Bone marrow (tissue), 2 donors: ENCODE measurements around the gene CPNE7.

Source experiments
- DNase-seq, 2 donors: peaks; one replicate each; lab custom pipeline; 2025; lab: John Stamatoyannopoulos, UW

CPNE7 gene

GRCh38 chr16:89602952-89603590 lies 27.5 kb downstream of the CPNE7 start:
- no peak for DNase-seq

DNA sequence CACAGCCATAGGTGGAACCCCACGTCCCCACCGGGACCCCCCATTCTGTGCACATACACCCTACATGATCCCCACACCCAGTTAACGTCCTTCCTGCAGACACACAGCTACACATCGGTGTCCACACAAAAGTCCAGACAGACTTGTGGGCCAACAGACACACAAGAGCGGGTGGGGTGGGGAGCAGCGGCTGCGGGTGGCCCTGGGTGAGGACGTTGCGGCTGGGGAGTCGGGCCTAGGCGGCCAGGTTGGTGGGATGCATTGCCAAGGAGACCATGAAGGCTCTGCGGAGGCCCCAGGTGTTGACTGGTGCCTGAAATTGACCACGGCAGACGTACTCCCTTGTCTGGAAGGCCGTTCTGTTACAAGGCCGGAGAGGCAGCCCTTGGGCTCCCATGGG lies 29.2 kb downstream of the CPNE7 start:
- DNase-seq, result no peak

- no peak for DNase-seq
These were observed 29.8 kb downstream of the CPNE7 start for GRCh38 chr16:89605186-89605970.

- DNase-seq, result no peak
These were observed 30.4 kb downstream of the CPNE7 start for GRCh38 chr16:89606006-89606405.

GRCh38 chr16:89607453-89607852 lies 31.9 kb downstream of the CPNE7 start:
- DNase-seq, result no peak

DNA sequence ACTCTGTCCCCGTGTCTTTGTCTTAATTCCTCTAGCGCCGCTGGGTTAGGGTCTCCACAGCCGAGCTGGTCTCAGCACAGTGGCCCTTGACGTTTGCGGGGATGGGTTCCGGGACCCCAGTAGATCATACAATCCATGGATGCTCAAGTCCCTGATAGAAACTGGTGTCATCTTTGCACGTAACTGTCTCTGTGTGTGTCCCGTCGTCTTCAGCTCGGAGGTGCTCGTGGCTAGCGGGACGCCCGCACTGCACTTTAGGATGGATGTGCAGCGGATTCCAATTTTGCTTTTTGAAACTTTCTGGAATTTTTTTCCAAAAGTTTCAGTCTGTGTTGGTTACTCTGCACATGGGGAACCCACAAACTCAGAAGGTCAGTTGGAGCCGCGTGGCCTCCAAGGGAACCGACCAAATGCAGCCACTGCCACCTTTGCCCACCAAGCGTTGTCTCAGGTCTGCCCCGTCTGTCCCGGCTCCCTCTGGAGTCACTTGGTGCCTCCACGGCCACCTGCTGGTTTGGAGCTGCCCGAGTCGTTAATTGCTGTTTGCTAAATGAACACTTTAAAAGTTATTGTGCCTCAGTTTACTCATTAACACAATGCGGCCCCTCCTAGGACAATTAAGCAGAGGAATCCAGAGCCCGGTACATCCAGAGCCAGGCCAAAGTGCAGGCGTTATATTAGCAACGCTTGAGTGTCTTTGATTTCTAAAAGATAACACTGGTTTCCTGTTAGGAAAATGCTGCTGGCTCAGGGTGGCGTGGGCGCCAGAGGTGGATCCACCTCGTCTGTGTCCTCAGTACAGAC lies 32.6 kb downstream of the CPNE7 start:
- no peak for DNase-seq

GRCh38 chr16:89610108-89610453 lies 34.5 kb downstream of the CPNE7 start:
- no peak for DNase-seq

DNA sequence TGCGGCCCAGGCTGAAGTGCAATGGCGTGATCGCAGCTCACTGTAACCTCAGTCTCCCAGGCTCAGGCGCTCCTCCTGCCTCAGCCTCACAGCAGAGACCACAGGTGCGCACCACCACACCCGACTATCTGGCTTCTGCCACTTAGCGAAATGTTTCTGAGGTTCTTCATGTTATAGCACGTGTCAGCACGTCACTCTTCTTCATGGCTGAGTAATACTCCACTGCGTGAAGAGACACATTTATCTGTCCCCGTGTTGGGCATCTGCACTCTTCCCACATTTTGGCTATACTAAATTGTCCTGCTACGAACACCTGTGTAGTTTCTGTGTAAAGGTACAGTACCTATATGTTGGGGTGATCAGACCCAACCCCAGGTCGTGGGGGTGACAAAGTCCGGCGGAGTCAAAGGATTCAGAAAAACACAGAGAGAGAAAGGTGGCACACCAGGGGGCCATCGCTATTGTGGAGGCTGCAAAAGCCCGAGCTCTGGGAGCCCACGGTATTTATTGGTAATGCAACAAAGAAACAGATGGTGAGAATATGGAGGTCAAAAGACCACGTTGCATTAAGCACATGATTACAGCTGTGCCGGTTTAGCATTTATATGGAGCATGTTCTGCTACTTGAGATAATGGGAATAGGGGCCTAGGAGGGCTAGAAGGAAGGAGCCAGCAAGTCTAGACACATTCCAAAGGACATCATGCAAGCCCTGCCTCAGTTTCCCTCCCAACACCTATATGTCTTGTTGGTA lies 37.0 kb downstream of the CPNE7 start:
- DNase-seq, result no peak

GRCh38 chr16:89613231-89613953 lies 37.8 kb downstream of the CPNE7 start, which contains the start of gene DPEP1:
TSS of gene DPEP1 (plus strand) at chr16:89613642. CDS start at chr16:89630411, 16,769 bp downstream.
- no peak for DNase-seq

DNA sequence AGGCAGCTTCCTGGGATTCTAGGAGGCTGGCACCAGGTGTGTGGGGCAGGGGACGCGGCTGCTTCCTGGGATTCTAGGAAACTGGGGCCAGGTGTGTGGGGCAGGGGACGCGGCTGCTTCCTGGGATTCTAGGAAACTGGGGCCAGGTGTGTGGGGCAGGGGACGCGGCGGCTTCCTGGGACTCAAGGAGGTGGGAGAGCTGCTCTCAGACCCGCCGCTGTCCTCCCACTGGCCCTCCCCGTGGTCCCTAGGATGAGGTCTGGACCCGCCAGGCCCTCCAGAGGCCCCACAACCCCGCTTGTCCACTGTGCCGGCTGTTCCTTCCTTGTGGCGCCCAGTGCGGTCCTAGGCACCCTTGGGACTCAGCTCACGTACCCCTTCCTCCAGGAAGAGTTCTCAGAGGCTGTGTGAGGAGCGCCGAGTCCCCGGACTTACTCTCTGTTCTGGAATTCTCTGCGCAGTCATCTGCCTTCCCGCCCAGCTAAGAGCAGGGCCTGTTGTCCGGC lies 38.4 kb downstream of the CPNE7 start:
- no peak for DNase-seq

DNA sequence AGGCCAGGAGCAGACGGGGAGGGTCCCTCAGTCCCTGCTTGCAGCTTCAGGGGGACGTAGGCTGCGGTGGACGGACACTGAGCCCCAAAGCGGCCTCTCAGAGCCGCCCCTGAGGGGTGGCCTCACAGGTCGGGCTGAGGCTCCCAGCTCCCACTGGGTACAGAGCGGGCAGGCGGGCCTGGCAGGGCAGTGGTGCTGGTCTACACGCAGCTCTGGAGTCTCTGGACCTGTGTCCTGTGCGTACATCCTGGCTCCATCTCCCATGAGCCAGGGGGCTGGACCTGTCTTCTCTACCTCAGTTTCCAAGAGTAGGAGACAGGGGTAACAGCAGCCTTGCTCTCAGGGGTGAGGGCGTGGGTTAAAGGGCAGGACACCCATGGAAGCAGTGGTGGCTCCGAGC lies 39.6 kb downstream of the CPNE7 start:
- no peak for DNase-seq

DNA sequence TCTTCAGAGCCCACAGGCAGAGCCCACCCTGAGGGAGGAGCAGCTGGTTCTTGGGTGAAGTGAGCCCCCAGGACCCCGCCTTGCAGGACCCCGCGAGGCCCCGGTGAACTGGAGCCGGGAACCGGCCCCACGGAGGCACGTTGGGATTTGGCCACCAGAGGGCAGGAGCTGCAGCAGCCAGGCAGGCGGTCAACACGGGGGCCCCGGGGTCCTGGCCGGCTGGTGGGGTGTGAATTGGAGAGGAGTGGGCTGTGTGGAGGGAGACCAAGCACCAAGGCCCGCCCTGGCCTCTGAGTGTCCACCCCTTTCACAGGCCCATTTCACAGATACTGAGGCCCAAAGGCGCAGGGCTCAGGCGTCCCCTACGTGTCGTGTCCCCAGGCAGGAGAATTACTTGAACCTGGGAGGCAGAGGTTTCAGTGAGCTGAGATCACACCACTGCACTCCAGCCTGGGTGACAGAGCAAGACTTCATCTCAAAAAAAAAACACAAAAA lies 40.1 kb downstream of the CPNE7 start:
- no peak for DNase-seq

- no peak for DNase-seq
These were observed 41.1 kb downstream of the CPNE7 start for GRCh38 chr16:89616623-89617022.

- DNase-seq, result no peak
These were observed 41.5 kb downstream of the CPNE7 start for GRCh38 chr16:89617036-89617435.

DNA sequence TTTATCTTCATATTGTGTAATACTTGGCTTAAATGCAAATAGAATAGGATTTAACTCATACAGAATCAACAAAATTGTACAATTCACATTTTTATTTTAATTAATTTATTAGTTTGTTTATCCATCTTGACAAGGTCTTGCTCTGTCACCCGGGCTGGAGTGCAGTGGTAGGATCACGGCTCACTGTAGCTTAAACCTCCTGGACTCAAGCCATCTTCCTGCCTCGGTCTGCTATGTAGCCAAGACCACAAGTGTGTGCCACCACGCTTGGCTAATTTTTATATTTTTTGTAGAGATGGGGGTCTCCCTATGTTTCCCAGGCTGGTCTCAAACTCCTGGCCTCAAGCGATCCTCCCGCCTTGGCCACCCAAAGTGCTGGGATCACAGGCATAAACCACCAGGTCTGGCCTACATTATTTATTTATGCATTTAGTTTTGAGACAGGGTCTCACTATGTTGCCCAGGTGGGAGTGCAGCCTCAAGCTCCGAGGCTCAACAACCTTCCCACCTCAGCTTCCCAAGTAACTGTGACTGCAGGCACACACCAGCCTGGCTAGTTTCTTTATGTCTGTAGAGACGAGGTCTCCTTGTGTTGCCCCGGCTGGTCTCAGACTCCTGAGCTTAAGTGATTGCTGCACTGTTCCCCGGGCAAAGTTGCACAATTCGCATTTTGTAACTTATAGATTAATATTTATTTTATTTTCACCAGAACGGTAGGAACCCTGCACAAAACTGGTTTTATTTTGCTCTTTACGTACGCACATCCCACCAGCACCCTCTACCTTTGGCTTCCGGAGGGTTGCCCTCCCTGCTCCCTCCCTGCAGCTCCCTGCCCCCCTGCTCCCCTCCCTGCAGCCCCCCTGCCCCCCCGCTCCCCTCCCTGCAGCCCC lies 42.8 kb downstream of the CPNE7 start:
- no peak for DNase-seq

- no peak for DNase-seq
These were observed 44.3 kb downstream of the CPNE7 start for GRCh38 chr16:89619840-89620239.

DNA sequence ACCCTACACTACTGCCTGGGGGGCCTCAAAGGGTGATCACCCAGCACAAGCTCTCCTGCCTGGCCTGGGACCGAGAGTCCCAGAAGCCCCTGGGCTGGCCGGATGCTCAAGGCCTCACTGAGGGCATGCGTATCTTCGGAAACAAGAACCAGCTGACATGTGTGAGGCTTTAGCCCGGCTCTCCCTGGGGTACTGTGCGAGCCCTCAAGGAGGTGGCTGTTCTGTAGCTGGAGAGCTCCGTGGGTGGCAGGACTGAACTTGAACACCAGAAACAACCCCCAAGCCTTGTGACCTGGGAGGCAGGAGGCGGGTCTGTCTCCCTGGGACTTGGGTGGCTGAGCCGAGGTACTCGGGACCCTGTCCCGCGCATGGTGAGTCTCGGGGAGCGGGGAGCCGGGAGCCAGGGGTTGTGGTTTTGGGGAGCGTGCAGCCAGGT lies 44.9 kb downstream of the CPNE7 start:
- DNase-seq, result no peak

DNA sequence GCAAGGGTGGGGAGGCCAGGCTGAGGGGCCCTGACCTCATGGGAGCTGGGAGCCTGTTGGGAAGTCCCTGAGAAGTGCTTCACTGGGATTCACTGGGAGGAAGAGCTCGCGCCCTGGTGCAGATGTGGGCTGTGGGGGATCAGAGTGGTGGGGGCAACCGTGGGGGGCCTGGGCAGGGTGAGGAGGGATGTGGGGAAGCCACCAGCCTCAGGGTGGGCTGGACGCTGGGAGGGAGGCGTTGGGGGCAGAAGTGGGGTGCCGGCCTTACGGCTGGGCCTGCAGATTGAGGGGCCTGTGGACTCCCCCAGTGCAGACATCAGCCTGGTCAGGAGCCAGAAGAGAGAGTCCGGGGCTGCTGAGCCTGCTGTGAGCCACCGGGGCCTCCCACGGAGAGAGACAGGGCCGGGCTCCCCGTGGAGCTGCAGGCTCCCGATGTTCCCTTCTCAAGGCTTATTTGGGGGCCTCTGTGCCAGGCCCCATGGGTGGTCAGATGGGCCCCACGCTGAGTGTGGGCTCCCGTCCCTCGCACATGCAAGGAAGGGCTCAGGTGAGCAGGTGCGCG lies 45.7 kb downstream of the CPNE7 start:
- no peak for DNase-seq

DNA sequence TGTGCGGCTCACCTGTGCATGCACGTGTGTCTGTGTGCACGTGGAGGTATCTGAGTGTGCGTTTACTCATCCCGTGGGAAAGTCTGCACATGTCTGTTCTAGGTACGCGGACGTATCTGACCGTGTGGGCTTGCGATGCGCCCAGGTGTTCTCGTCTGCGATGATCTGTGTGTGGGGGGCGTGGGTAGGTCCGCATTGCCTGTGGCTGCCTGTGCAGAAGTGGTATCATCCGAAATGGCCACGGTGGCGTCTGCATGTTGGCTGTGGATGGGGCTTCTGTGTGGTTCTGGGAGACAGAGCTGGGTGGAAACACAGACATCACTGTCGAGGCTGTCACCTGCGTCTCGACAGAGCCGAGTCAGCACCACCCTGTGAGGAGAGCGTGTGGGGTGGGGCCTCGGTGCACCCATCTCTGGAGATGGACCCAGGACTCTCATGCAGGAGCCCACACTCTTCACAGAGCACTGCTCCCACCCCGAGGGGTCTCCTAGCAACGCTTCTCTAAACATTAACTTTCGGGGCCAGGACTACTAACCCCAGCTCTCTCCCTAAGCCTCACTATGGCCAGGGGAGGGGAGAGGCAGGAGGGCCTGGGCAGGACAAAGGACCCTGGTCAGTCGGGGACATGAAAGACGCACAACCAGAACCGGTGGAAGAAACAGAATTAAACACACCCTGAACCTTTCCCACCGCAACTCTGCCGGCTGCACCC lies 46.3 kb downstream of the CPNE7 start:
- DNase-seq, result no peak
